ENCODE data around the gene PSORS1C2.
"Not testable (repeated sequence)": the region's sequence is repeated elsewhere in the genome, so short reads cannot be mapped to it uniquely, and the experiment has no call there.

DNA sequence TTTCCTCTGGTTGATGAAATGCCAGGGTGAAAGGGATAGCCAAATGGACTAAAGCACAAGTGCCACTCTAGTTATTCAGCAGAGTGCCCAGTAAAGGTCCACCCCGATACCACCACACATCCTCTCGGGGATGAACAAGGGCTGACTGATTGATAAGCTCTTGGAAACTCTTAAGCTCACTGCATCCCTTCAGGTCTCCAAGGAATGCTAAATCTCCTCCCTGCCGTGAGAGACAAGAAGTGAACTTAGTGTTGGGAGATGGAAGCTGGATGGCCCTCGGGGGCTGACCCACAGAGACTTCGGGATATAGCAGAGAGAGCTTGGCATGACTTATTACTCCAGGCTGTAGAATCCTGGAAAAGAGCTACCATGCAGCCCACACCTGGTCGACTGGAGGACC lies 45.0 kb upstream of the PSORS1C2 start:
- not testable (repeated sequence) for TF ChIP-seq CTCF (IDR thresholded peaks at IDR 0.05; ENCODE audit: insufficient read depth, low read depth, low read length); EZH2 (IDR thresholded peaks at IDR 0.05; ENCODE audit: insufficient read depth, low read length)

Data from astrocyte (in vitro differentiated cells and primary cell).